Duodenal mucosa (tissue), 2 donors: ENCODE measurements around the gene ZSCAN23.

Experiments
- H3K27ac ChIP-seq: one replicate; pipeline ENCODE4 v1.7.0; 2013; ENCODE audit warnings: low read depth, low read length
- H3K27me3 ChIP-seq, 2 donors: one replicate each; pipeline ENCODE4 v1.7.0; 2013; ENCODE audit warnings: low read length in 2 of 2, control low read depth in 1 of 2; ENCODE audit not compliant: insufficient read depth in 2 of 2, control insufficient read depth in 1 of 2
- H3K36me3 ChIP-seq, 2 donors: one replicate each; pipeline ENCODE4 v1.7.0; 2013; ENCODE audit warnings: low read length in 2 of 2, control low read depth in 1 of 2; ENCODE audit not compliant: insufficient read depth in 2 of 2, control insufficient read depth in 1 of 2
- H3K4me1 ChIP-seq, 2 donors: one replicate each; pipeline ENCODE4 v1.7.0; 2013; ENCODE audit warnings: low read length in 2 of 2, control low read depth in 1 of 2; ENCODE audit not compliant: insufficient read depth in 2 of 2, control insufficient read depth in 1 of 2
- H3K4me3 ChIP-seq, 2 donors: one replicate each; pipeline ENCODE4 v1.7.0; 2013; ENCODE audit warnings: low read length in 2 of 2, low read depth in 1 of 2
- H3K9ac ChIP-seq, 2 donors: one replicate each; pipeline ENCODE4 v1.7.0; 2013; ENCODE audit warnings: low read length in 2 of 2, low read depth in 1 of 2
- H3K9me3 ChIP-seq, 2 donors: one replicate each; pipeline ENCODE4 v1.7.0; 2013; ENCODE audit warnings: low read length in 2 of 2, control low read depth in 1 of 2; ENCODE audit not compliant: control insufficient read depth in 1 of 2

Gene ZSCAN23

GRCh38 chr6:28442586-28442985, 705 bp downstream of the ZSCAN23 start:
- H3K4me1 ChIP-seq, result no peaks in the 10 kb centered on the region
- peak overlapping the region; percentile 68 to 72 for H3K4me3 ChIP-seq
- no peak overlapping the region for H3K27ac ChIP-seq
- H3K9me3 ChIP-seq, result peaks cover 3 to 9% of the 10 kb centered on the region in 2 donors
- H3K9ac ChIP-seq, result no peak overlapping the region
- H3K36me3 ChIP-seq, result no peaks in the 10 kb centered on the region
- peaks cover 14 to 15% of the 10 kb centered on the region in 2 donors for H3K27me3 ChIP-seq

- Histone ChIP-seq H3K4me3 (no peak overlapping the region), H3K9ac (no peak overlapping the region), H3K36me3 (no peaks in the 10 kb centered on the region), H3K27me3 (no peaks in the 10 kb centered on the region), H3K4me1 (no peaks in the 10 kb centered on the region), H3K27ac (no peak overlapping the region), H3K9me3 (no peaks in the 10 kb centered on the region)
These were observed 6.9 kb downstream of the ZSCAN23 start for GRCh38 chr6:28436404-28436803.

GRCh38 chr6:28433119-28433518, 10.2 kb downstream of the ZSCAN23 start:
- Histone ChIP-seq H3K9me3 (no peaks in the 10 kb centered on the region), H3K27ac (no peak overlapping the region), H3K36me3 (no peaks in the 10 kb centered on the region), H3K4me3 (no peak overlapping the region), H3K27me3 (no peaks in the 10 kb centered on the region), H3K9ac (no peak overlapping the region), H3K4me1 (no peaks in the 10 kb centered on the region)

GRCh38 chr6:28429781-28430180, 13.5 kb downstream of the ZSCAN23 start:
- H3K9ac ChIP-seq, result no peak overlapping the region
- H3K4me1 ChIP-seq, result no peaks in the 10 kb centered on the region
- H3K36me3 ChIP-seq, result no peaks in the 10 kb centered on the region
- H3K27me3 ChIP-seq, result no peaks in the 10 kb centered on the region
- no peak overlapping the region for H3K27ac ChIP-seq
- no peaks in the 10 kb centered on the region for H3K9me3 ChIP-seq
- no peak overlapping the region for H3K4me3 ChIP-seq

- peaks cover 0 to 1% of the 10 kb centered on the region in 2 donors for H3K9me3 ChIP-seq
- no peaks in the 10 kb centered on the region for H3K27me3 ChIP-seq
- H3K36me3 ChIP-seq, result no peaks in the 10 kb centered on the region
- H3K27ac ChIP-seq, result no peak overlapping the region
- no peak overlapping the region for H3K4me3 ChIP-seq
- H3K9ac ChIP-seq, result no peak overlapping the region
- H3K4me1 ChIP-seq, result no peaks in the 10 kb centered on the region
These were observed 17.2 kb downstream of the ZSCAN23 start for GRCh38 chr6:28425944-28426541.

- Histone ChIP-seq H3K27ac (no peak overlapping the region), H3K36me3 (no peaks in the 10 kb centered on the region), H3K9me3 (peaks cover 0 to 1% of the 10 kb centered on the region in 2 donors), H3K4me3 (no peak overlapping the region), H3K4me1 (no peaks in the 10 kb centered on the region), H3K9ac (no peak overlapping the region), H3K27me3 (no peaks in the 10 kb centered on the region)
These were observed 19.1 kb downstream of the ZSCAN23 start for GRCh38 chr6:28424163-28424562.

- Histone ChIP-seq H3K9ac (no peak overlapping the region), H3K27me3 (no peaks in the 10 kb centered on the region), H3K27ac (no peak overlapping the region), H3K4me1 (no peaks in the 10 kb centered on the region), H3K9me3 (peaks cover 0 to 1% of the 10 kb centered on the region in 2 donors), H3K36me3 (no peaks in the 10 kb centered on the region), H3K4me3 (no peak overlapping the region)
These were observed 19.7 kb downstream of the ZSCAN23 start for GRCh38 chr6:28423546-28423945.

GRCh38 chr6:28413681-28414080, 29.6 kb downstream of the ZSCAN23 start:
- Histone ChIP-seq H3K36me3 (no peaks in the 10 kb centered on the region), H3K9ac (no peak overlapping the region), H3K27ac (no peak overlapping the region), H3K9me3 (no peaks in the 10 kb centered on the region), H3K4me3 (no peak overlapping the region), H3K4me1 (no peaks in the 10 kb centered on the region), H3K27me3 (no peaks in the 10 kb centered on the region)

- Histone ChIP-seq H3K9me3 (no peaks in the 10 kb centered on the region), H3K27me3 (peaks cover 0 to 6% of the 10 kb centered on the region in 2 donors), H3K27ac (no peak overlapping the region)
These were observed 32.5 kb downstream of the ZSCAN23 start for GRCh38 chr6:28410767-28411166.

GRCh38 chr6:28408076-28408802, 35.1 kb downstream of the ZSCAN23 start:
- Histone ChIP-seq H3K9me3 (no peaks in the 10 kb centered on the region), H3K27me3 (peaks cover 1 to 6% of the 10 kb centered on the region in 2 donors)

More at GRCh38 chr6:28410767-28411166, 32.5 kb downstream of the ZSCAN23 start:
- Histone ChIP-seq H3K36me3 (no peaks in the 10 kb centered on the region), H3K4me3 (no peak overlapping the region), H3K9ac (no peak overlapping the region), H3K4me1 (no peaks in the 10 kb centered on the region)

More at GRCh38 chr6:28408076-28408802, 35.1 kb downstream of the ZSCAN23 start:
- no peak overlapping the region for H3K4me3 ChIP-seq
- no peaks in the 10 kb centered on the region for H3K36me3 ChIP-seq
- no peaks in the 10 kb centered on the region for H3K4me1 ChIP-seq
- no peak overlapping the region for H3K9ac ChIP-seq
- no peak overlapping the region for H3K27ac ChIP-seq
